H9 (cell line): ENCODE data around the gene PRDX2. TPM values are rescaled to one million over a fixed set of nuclear protein-coding genes. Genes with fewer than 3 reads are reported as not detected.

Experiments used
- DNase-seq: peaks from one replicate; pipeline ENCODE4 v3.0.0-alpha.2; 2017
- H2AFZ ChIP-seq: one replicate; pipeline ENCODE4 v1.6.1; 2013; ENCODE audit warnings: mild to moderate bottlenecking, low read length, control low read depth, moderate library complexity
- H2AK5ac ChIP-seq: 2 replicates; pipeline ENCODE4 v1.6.1; 2013; ENCODE audit warnings: low read length, control low read depth, mixed read lengths; ENCODE audit not compliant: insufficient read length
- H2BK120ac ChIP-seq: one replicate; pipeline ENCODE4 v1.6.1; 2013; ENCODE audit warnings: low read depth, mild to moderate bottlenecking, low read length, control low read depth, inconsistent platforms; ENCODE audit not compliant: poor library complexity, severe bottlenecking
- H2BK12ac ChIP-seq: 2 replicates; pipeline ENCODE4 v1.6.1; 2013; ENCODE audit warnings: low read length, control low read depth, mixed read lengths, low read depth; ENCODE audit not compliant: insufficient read length
- H2BK15ac ChIP-seq: 2 replicates; pipeline ENCODE4 v1.6.1; 2013; ENCODE audit warnings: low read depth, low read length, control low read depth
- H2BK20ac ChIP-seq: one replicate; pipeline ENCODE4 v1.6.1; 2013; ENCODE audit warnings: low read depth, mild to moderate bottlenecking, low read length, control low read depth, inconsistent platforms; ENCODE audit not compliant: poor library complexity, severe bottlenecking
- H2BK5ac ChIP-seq: 2 replicates; pipeline ENCODE4 v1.6.1; 2013; ENCODE audit warnings: low read length, control low read depth, mixed read lengths; ENCODE audit not compliant: insufficient read length
- H3K14ac ChIP-seq: 2 replicates; pipeline ENCODE4 v1.6.1; 2013; ENCODE audit warnings: low read length, control low read depth; ENCODE audit not compliant: insufficient read depth
- H3K18ac ChIP-seq: 2 replicates; pipeline ENCODE4 v1.6.1; 2013; ENCODE audit warnings: low read depth, mild to moderate bottlenecking, mixed read lengths, low read length, control low read depth; ENCODE audit not compliant: insufficient read length
- H3K23ac ChIP-seq: 2 replicates; pipeline ENCODE4 v1.6.1; 2013; ENCODE audit warnings: low read length, control low read depth, mixed read lengths, low read depth; ENCODE audit not compliant: insufficient read length
- H3K23me2 ChIP-seq: 2 replicates; pipeline ENCODE4 v1.6.1; 2013; ENCODE audit warnings: low read depth, mild to moderate bottlenecking, mixed read lengths, low read length, control low read depth; ENCODE audit not compliant: insufficient read length, poor library complexity, severe bottlenecking
- H3K27ac ChIP-seq: 2 replicates; pipeline ENCODE4 v1.5.1; 2013; ENCODE audit warnings: low read length, control low read depth, mixed read lengths, low read depth; ENCODE audit not compliant: insufficient read length
- H3K27me3 ChIP-seq: 2 replicates; pipeline ENCODE4 v1.6.1; 2013; ENCODE audit warnings: low read length, control low read depth, inconsistent platforms; ENCODE audit not compliant: insufficient read depth
- H3K4ac ChIP-seq: 2 replicates; pipeline ENCODE4 v1.6.1; 2013; ENCODE audit warnings: low read depth, mild to moderate bottlenecking, control low read depth, inconsistent platforms, low read length, moderate library complexity
- H3K4me1 ChIP-seq: 2 replicates; pipeline ENCODE4 v1.6.1; 2013; ENCODE audit warnings: low read length, control low read depth, inconsistent platforms; ENCODE audit not compliant: insufficient read depth
- H3K4me2 ChIP-seq: 2 replicates; pipeline ENCODE4 v1.6.1; 2013; ENCODE audit warnings: low read length, control low read depth, mixed read lengths; ENCODE audit not compliant: insufficient read length, insufficient read depth
- H3K56ac ChIP-seq: 2 replicates; pipeline ENCODE4 v1.6.1; 2013; ENCODE audit warnings: low read depth, mild to moderate bottlenecking, mixed read lengths, low read length, control low read depth; ENCODE audit not compliant: insufficient read length
- H3K79me1 ChIP-seq: 2 replicates; pipeline ENCODE4 v1.6.1; 2013; ENCODE audit warnings: low read depth, mild to moderate bottlenecking, moderate library complexity, low read length, control low read depth, inconsistent platforms; ENCODE audit not compliant: insufficient read depth, poor library complexity, severe bottlenecking
- H3K79me2 ChIP-seq: 2 replicates; pipeline ENCODE4 v1.6.1; 2013; ENCODE audit warnings: low read length, control low read depth, inconsistent platforms; ENCODE audit not compliant: insufficient read depth
- H3K9ac ChIP-seq: 2 replicates; pipeline ENCODE4 v1.6.1; 2013; ENCODE audit warnings: low read length, control low read depth, mixed read lengths; ENCODE audit not compliant: insufficient read length; ENCODE audit errors: extremely low read depth
- H3K9me3 ChIP-seq: one replicate; pipeline ENCODE4 v1.6.1; 2013; ENCODE audit warnings: low read depth, low read length, inconsistent platforms; ENCODE audit not compliant: control insufficient read depth
- H3T11ph ChIP-seq: one replicate; pipeline ENCODE4 v1.6.1; 2013; ENCODE audit warnings: mild to moderate bottlenecking, low read length, control low read depth, inconsistent platforms
- H4K20me1 ChIP-seq: one replicate; pipeline ENCODE4 v1.6.1; 2013; ENCODE audit not compliant: control insufficient read depth, insufficient read length, insufficient read depth
- H4K5ac ChIP-seq: 2 replicates; pipeline ENCODE4 v1.6.1; 2013; ENCODE audit warnings: low read depth, mild to moderate bottlenecking, mixed read lengths, low read length, control low read depth; ENCODE audit not compliant: insufficient read length
- H4K8ac ChIP-seq: replicated peaks from 2 replicates; pipeline ENCODE4 v1.6.1; 2013; ENCODE audit warnings: low read length, control low read depth, mixed read lengths, low read depth; ENCODE audit not compliant: insufficient read length
- H4K91ac ChIP-seq: 2 replicates; pipeline ENCODE4 v1.6.1; 2013; ENCODE audit warnings: low read depth, mild to moderate bottlenecking, moderate library complexity, mixed read lengths, low read length, control low read depth; ENCODE audit not compliant: insufficient read length
- H3K27ac Mint-ChIP-seq, 3 experiments: 2 replicates in 2 of 3; 3 replicates in 1 of 3; pipeline ENCODE4 v1.8.0; 2020 to 2021; ENCODE audit warnings: mixed read lengths in 3 of 3, mild to moderate bottlenecking in 1 of 3, moderate library complexity in 1 of 3
- H3K27me3 Mint-ChIP-seq: 2 replicates; pipeline ENCODE4 v1.8.0; 2021; ENCODE audit warnings: low read depth, mild to moderate bottlenecking, moderate library complexity, mixed read lengths
- H3K36me3 Mint-ChIP-seq, 3 experiments: 2 replicates in 2 of 3; 3 replicates in 1 of 3; pipeline ENCODE4 v1.8.0; 2020 to 2021; ENCODE audit warnings: low read depth in 3 of 3, mixed read lengths in 3 of 3; ENCODE audit not compliant: insufficient read depth in 1 of 3
- H3K4me1 Mint-ChIP-seq, 2 experiments: 2 replicates each; pipeline ENCODE4 v1.8.0; 2020; ENCODE audit warnings: mixed read lengths in 2 of 2
- H3K4me3 Mint-ChIP-seq, 2 experiments: 2 replicates in 1 of 2; 3 replicates in 1 of 2; pipeline ENCODE4 v1.8.0; 2020 to 2021; ENCODE audit warnings: mild to moderate bottlenecking in 2 of 2, mixed read lengths in 2 of 2, moderate library complexity in 1 of 2
- H3K9me3 Mint-ChIP-seq, 2 experiments: 2 replicates in 1 of 2; 3 replicates in 1 of 2; pipeline ENCODE4 v1.8.0; 2020; ENCODE audit warnings: mild to moderate bottlenecking in 2 of 2, mixed read lengths in 2 of 2, moderate library complexity in 1 of 2
- WGBS: extraction: QIAGEN DNeasy Blood & Tissue Kit; methylation state at CpG from one replicate; pipeline ENCODE4 v1.1.7; 2013; ENCODE audit warnings: missing lambda C conversion rate, low lambda C conversion rate, mixed read lengths; ENCODE audit not compliant: insufficient read length; ENCODE audit errors: extremely low coverage; 5-methylcytosine and 5-hydroxymethylcytosine counted together
- total RNA-seq: library from RNA; stranded (reverse); gene quantifications from 2 replicates; pipeline ENCODE4 v1.2.1, GENCODE V29; 2021
- TF ChIP-seq, protein P1 (sequence below): fragments of 200-600 bp; sonication (generic); conservative IDR thresholded peaks from 3 replicates; pipeline ENCODE4 v1.8.0; 2021; ENCODE audit warnings: antibody characterized with exemption, mild to moderate bottlenecking

PRDX2 gene
- total RNA-seq, 1 experiment from 2014 or later: 468 TPM

DNA sequence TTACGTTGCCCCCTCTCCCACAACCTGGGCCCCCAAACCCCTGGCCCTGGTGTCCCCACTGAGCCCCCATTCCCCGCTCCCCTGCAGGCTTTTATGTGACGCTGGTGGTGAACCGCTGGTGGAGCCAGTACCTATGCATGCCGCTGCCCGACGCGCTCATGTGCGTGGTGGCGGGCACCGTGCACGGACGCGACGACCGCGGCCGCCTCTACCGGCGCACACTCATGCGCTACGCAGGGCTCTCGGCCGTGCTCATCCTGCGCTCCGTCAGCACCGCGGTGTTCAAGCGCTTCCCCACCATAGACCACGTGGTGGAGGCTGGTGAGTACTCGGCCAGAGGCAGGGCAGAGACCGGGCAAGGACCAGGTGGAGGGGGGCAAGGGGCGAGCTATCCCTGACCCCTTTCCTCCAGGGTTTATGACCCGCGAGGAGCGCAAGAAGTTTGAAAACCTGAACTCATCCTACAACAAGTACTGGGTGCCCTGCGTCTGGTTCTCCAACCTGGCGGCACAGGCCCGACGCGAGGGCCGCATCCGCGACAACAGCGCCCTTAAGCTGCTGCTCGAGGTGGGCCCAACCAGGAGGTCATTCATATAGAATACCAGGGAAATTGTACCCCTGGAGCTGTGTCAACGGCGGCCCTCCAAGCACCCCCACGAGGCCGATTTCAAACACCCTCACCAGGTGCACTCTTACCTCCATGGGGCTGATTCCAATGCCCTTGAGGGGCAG lies 47.0 kb downstream of the PRDX2 start:
- no peaks in the 10 kb centered on the region for H3K79me1 ChIP-seq
- H3K4me1 Mint-ChIP-seq: peaks cover 19 to 30% of the 10 kb centered on the region in 2 experiments
- no peak overlapping the region for H2BK5ac ChIP-seq
- H3K56ac ChIP-seq: no peak overlapping the region
- no peak overlapping the region for H4K91ac ChIP-seq
- no peak overlapping the region for H2AK5ac ChIP-seq
- no peak overlapping the region for H2BK12ac ChIP-seq
- H3K36me3 Mint-ChIP-seq: 0 out of 7 replicates have a peak, but pooled peaks cover 0 to 3% (median 0%) of the 10 kb centered on the region in 3 experiments
- peaks cover 59% of the 10 kb centered on the region for H3K27me3 Mint-ChIP-seq
- TF ChIP-seq, protein P1, sequence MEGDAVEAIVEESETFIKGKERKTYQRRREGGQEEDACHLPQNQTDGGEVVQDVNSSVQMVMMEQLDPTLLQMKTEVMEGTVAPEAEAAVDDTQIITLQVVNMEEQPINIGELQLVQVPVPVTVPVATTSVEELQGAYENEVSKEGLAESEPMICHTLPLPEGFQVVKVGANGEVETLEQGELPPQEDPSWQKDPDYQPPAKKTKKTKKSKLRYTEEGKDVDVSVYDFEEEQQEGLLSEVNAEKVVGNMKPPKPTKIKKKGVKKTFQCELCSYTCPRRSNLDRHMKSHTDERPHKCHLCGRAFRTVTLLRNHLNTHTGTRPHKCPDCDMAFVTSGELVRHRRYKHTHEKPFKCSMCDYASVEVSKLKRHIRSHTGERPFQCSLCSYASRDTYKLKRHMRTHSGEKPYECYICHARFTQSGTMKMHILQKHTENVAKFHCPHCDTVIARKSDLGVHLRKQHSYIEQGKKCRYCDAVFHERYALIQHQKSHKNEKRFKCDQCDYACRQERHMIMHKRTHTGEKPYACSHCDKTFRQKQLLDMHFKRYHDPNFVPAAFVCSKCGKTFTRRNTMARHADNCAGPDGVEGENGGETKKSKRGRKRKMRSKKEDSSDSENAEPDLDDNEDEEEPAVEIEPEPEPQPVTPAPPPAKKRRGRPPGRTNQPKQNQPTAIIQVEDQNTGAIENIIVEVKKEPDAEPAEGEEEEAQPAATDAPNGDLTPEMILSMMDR: no peak
- H2BK15ac ChIP-seq: no peak overlapping the region
- no peak overlapping the region for H3K23ac ChIP-seq
- WGBS: no CpG with 5 or more reads among the region's 50 CpGs
- H3K23me2 ChIP-seq: peaks cover 6% of the 10 kb centered on the region
- H3K4me1 ChIP-seq: no peaks in the 10 kb centered on the region
- H3K27me3 ChIP-seq: no peaks in the 10 kb centered on the region
- no peak overlapping the region for H2BK120ac ChIP-seq
- no peak overlapping the region for H4K8ac ChIP-seq
- H3K4me3 Mint-ChIP-seq: no peak overlapping the region
- H3K4ac ChIP-seq: no peak overlapping the region
- no peak overlapping the region for H3K14ac ChIP-seq
- no peak overlapping the region for H2BK20ac ChIP-seq
- H3K27ac Mint-ChIP-seq: no peak overlapping the region
- H4K20me1 ChIP-seq: no peaks in the 10 kb centered on the region
- no peak overlapping the region for H3K27ac ChIP-seq
- H3K9ac ChIP-seq: no peak overlapping the region
- H3T11ph ChIP-seq: no peak overlapping the region
- H3K4me2 ChIP-seq: no peak overlapping the region
- no peaks in the 10 kb centered on the region for H3K9me3 Mint-ChIP-seq
- no peak overlapping the region for H2AFZ ChIP-seq
- no peak for DNase-seq
- no peak overlapping the region for H3K18ac ChIP-seq
- no peak overlapping the region for H4K5ac ChIP-seq
- H3K79me2 ChIP-seq: no peaks in the 10 kb centered on the region
- H3K9me3 ChIP-seq: no peaks in the 10 kb centered on the region
